Activated CD4-positive, alpha-beta T cell treated with anti-CD3 and anti-CD28 coated beads, Interleukin-2, Interleukin-6, amounts not matched to agents 100 ng/mL and 50 ng/mL, durations not matched to agents 16 hours and 8 hours (primary cell): ENCODE data around the gene EMC1.
A peak's percentile ranks its signal among the peaks of the same experiment; 100 is the strongest.
"Not testable (repeated sequence)": the region's sequence is repeated elsewhere in the genome, so short reads cannot be mapped to it uniquely, and the experiment has no call there.

Source experiments
- DNase-seq: peaks from one replicate; pipeline ENCODE4 v3.0.0-alpha.2; 2020

Gene EMC1

GRCh38 chr1:19260211-19261138 lies 9.2 kb upstream of the EMC1 start:
- no peak for DNase-seq

GRCh38 chr1:19258353-19258752 lies 7.0 kb upstream of the EMC1 start:
- no peak for DNase-seq

GRCh38 chr1:19257178-19257914 lies 6.0 kb upstream of the EMC1 start:
- peak; percentile 27 for DNase-seq

- not testable (repeated sequence) for DNase-seq
Measured at GRCh38 chr1:19256301-19256700, 5.0 kb upstream of the EMC1 start.

GRCh38 chr1:19255288-19255687 lies 4.0 kb upstream of the EMC1 start:
- DNase-seq = no peak

GRCh38 chr1:19254416-19254815 lies 3.1 kb upstream of the EMC1 start:
- DNase-seq = no peak

GRCh38 chr1:19250629-19251304 lies 557 bp downstream of the EMC1 start:
- DNase-seq = no peak

GRCh38 chr1:19240673-19241538 lies 10.4 kb downstream of the EMC1 start:
- peak; percentile 81 for DNase-seq

GRCh38 chr1:19239876-19240275 lies 11.4 kb downstream of the EMC1 start:
- DNase-seq = no peak

GRCh38 chr1:19234224-19234623 lies 17.1 kb downstream of the EMC1 start:
- DNase-seq = no peak

GRCh38 chr1:19232524-19232846 lies 18.8 kb downstream of the EMC1 start:
- no peak for DNase-seq

- DNase-seq = not testable (repeated sequence)
Measured at GRCh38 chr1:19231736-19232523, 19.4 kb downstream of the EMC1 start.

GRCh38 chr1:19229828-19230325 lies 21.4 kb downstream of the EMC1 start:
- DNase-seq = no peak

- no peak for DNase-seq
Measured at GRCh38 chr1:19229229-19229628, 22.1 kb downstream of the EMC1 start.

- DNase-seq = no peak
Measured at GRCh38 chr1:19222979-19223824, 28.1 kb downstream of the EMC1 start.

- DNase-seq = no peak
Measured at GRCh38 chr1:19222573-19222972, 28.8 kb downstream of the EMC1 start.

GRCh38 chr1:19220991-19221390 lies 30.3 kb downstream of the EMC1 start:
- DNase-seq = no peak

- no peak for DNase-seq
Measured at GRCh38 chr1:19220080-19220846, 31.1 kb downstream of the EMC1 start.

- no peak for DNase-seq
Measured at GRCh38 chr1:19219451-19219850, 31.9 kb downstream of the EMC1 start.

GRCh38 chr1:19216585-19216984 lies 34.7 kb downstream of the EMC1 start:
- not testable (repeated sequence) for DNase-seq
